ENCODE data around the gene MSANTD2. TPM values are rescaled to one million over a fixed set of nuclear protein-coding genes. Genes with fewer than 3 reads are reported as not detected.

Gene MSANTD2
- total RNA-seq, 1 experiment from 2014 or later, result 8.2 TPM

GRCh38 chr11:124829986-124830385 lies 29.8 kb upstream of the MSANTD2 start:
- peak; percentile 41 for DNase-seq
- no peaks in the 10 kb centered on the region for H3K27me3 ChIP-seq
- no peak overlapping the region for H3K4me3 ChIP-seq
- H3K36me3 ChIP-seq, result no peaks in the 10 kb centered on the region
- no peaks in the 10 kb centered on the region for H3K9me3 ChIP-seq

DNA sequence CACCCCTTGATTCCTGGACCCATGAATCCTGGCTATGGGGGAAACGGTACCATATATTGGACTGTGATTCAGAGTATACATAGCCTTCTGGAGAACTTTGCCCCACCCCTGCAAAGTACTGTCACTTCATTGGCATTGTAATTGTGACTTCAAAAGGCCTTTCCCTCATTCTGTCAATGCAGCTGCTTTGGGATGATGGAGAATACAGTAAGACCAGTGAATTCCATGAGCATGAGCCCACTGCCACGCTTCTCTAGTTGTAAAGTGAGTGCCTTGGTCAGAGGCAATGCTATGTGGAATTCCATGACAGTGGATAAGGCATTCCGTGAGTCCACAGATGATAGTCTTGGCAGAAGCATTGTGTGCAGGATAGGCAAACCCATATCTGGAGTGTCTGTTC lies 25.7 kb upstream of the MSANTD2 start:
- Histone ChIP-seq H3K36me3 (no peaks in the 10 kb centered on the region), H3K27me3 (no peaks in the 10 kb centered on the region), H3K9me3 (no peaks in the 10 kb centered on the region), H3K4me3 (no peak overlapping the region)
- no peak for DNase-seq

DNA sequence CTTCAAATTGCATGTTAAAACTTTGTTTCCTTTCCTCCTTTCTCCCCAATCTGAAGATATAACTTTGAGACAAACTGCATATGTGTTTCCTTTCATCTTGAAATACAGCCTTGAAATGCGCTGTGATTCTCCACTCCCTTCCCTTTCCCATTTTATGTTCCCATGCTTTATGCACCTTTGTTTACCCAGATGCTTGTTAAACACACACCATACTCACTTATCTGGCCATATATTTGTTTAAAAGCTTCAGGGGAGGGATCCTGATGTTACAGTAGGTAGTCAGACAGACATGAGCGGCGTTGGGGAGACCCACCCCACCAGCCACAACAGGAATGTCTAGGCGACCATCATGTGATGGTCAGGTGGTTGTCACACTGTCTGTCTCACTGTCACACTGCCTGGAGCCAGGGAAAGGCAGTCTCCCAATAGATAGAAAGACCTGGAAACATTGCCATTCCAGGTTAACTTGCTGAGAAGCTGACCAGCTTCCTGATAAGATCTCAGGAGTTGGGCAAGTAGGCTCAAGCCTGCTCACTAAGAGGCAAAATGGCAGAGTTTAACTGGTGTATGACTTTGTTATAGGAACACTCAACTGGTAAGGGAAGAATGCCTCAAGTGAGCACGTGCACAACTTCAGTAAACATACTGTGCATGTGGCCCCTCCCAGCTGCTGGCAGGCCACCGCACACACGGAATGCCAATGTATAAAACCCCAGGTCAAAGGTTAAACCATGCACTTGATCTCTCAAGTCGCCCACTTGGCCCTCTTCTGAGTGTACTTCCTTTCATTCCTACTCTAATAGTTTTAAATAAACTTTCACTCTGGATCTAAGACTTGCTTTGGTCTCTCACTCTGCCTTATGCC lies 23.5 kb upstream of the MSANTD2 start:
- H3K4me3 ChIP-seq, result no peak overlapping the region
- H3K27me3 ChIP-seq, result no peaks in the 10 kb centered on the region
- peak; percentile 35 for DNase-seq
- H3K9me3 ChIP-seq, result no peaks in the 10 kb centered on the region
- no peaks in the 10 kb centered on the region for H3K36me3 ChIP-seq

DNA sequence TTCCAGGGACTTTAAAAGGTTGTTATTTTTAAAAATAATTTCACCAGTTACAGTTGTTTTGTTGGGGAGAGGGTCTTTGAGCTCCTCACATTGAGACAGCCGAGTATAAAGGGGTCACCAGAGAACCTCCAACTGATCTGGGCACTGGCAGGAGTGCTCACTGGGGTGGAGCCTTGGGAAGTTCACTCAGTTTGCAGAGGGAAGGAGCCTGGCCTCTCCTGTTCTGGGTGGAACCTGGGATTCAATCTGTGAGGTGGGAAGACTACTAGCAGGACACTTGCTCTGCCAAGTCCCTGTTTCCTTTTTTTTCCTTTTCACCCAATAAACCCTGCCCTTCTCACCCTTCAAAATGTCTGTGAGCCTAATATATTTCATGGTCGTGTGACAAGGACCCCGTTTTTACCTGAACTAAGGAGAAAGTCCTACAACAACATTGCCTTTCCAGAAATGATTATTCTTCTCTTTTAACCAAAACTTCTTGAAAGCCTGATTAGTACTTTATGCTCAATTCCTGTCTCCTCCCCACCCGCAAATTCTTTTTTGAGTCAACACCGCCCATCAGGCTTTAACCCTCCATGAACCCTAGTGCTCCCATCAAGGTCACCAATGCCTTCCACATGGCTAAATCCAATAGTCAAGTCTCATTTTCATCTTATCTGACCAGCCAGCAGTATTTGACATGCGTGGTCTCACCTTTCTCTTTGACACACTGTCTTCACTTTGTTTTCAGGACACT lies 22.0 kb upstream of the MSANTD2 start:
- no peak overlapping the region for H3K4me3 ChIP-seq
- H3K9me3 ChIP-seq, result no peaks in the 10 kb centered on the region
- no peak for DNase-seq
- no peaks in the 10 kb centered on the region for H3K27me3 ChIP-seq
- H3K36me3 ChIP-seq, result no peaks in the 10 kb centered on the region

GRCh38 chr11:124817036-124817435 lies 16.8 kb upstream of the MSANTD2 start:
- no peak for DNase-seq
- no peak overlapping the region for H3K4me3 ChIP-seq
- no peaks in the 10 kb centered on the region for H3K9me3 ChIP-seq
- H3K36me3 ChIP-seq, result no peaks in the 10 kb centered on the region
- no peaks in the 10 kb centered on the region for H3K27me3 ChIP-seq

- Histone ChIP-seq H3K4me3 (no peak overlapping the region), H3K9me3 (no peaks in the 10 kb centered on the region), H3K36me3 (no peaks in the 10 kb centered on the region), H3K27me3 (no peaks in the 10 kb centered on the region)
- DNase-seq, result no peak
Measured at GRCh38 chr11:124814739-124815138, 14.5 kb upstream of the MSANTD2 start.

GRCh38 chr11:124812876-124813275 lies 12.7 kb upstream of the MSANTD2 start:
- H3K36me3 ChIP-seq, result no peaks in the 10 kb centered on the region
- no peak for DNase-seq
- H3K27me3 ChIP-seq, result no peaks in the 10 kb centered on the region
- no peak overlapping the region for H3K4me3 ChIP-seq
- no peaks in the 10 kb centered on the region for H3K9me3 ChIP-seq

DNA sequence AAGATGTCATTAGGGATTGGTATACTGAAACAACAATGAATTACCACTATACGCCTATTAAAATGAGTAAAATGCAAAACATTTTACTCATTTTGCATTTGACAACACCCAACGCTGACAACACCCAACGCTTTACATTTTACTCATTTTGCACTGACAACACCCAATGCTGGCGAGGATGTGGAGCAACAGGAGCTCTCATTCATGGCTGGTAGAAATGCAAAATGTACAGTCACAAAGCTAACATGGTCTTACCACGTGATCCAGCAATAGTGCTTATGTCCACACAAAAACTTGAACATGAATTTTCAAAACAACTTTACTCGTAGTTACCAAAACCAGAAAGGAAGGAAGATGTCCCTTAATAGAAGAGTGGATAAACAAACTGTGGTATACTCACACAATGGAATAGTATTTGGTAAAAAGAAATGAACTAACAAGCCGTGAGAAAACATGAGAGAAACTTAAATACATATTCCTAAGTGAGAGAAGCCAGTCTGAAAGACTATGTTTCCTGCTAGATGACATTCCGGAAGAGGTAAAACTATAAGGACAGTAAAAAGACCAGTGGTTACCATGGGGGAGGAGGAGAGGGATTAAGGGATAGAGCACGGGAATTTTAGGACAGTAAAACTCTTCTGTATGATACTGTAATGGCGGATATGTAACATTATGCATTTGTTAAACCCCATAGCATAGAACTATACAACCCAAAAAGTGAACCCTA lies 11.4 kb upstream of the MSANTD2 start:
- no peak for DNase-seq
- Histone ChIP-seq H3K9me3 (no peaks in the 10 kb centered on the region), H3K4me3 (no peak overlapping the region), H3K36me3 (no peaks in the 10 kb centered on the region), H3K27me3 (no peaks in the 10 kb centered on the region)

DNA sequence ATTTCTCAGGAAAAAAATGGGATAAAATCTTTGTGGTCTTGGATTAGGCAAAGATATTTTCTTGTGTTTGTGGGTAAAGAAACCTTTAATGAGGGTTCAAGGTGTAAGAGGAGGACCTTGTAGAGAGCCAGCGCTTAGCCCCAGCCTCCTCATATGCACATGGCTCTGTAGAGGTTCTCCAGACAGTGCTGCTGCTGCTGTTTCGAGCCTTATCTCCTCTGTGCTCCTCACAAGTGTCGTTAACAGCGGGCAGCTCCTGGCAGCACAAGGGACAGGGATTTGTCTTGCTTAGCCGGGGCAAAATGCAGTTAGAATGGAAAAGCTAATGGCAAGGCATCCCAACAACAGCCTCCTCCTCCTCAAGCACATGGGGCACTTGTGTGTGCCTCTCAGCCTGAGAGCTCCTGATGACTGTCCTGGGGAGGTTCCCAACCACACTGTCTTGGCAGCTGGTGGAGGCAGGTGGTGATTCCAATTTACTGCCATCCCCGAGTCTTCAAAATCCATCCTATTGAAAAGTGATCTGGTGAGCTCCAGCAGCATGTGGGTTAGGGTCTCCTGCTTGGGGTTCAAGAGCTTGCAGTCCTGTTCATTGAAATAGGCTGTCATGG lies 7.6 kb upstream of the MSANTD2 start:
- H3K27me3 ChIP-seq, result no peaks in the 10 kb centered on the region
- no peaks in the 10 kb centered on the region for H3K9me3 ChIP-seq
- no peak for DNase-seq
- H3K4me3 ChIP-seq, result no peak overlapping the region
- H3K36me3 ChIP-seq, result no peaks in the 10 kb centered on the region

GRCh38 chr11:124807201-124807600 lies 7.0 kb upstream of the MSANTD2 start:
- DNase-seq, result no peak
- Histone ChIP-seq H3K4me3 (no peak overlapping the region), H3K9me3 (no peaks in the 10 kb centered on the region), H3K36me3 (no peaks in the 10 kb centered on the region), H3K27me3 (no peaks in the 10 kb centered on the region)

GRCh38 chr11:124804884-124805283 lies 4.7 kb upstream of the MSANTD2 start:
- H3K9me3 ChIP-seq, result no peaks in the 10 kb centered on the region
- no peaks in the 10 kb centered on the region for H3K36me3 ChIP-seq
- no peak overlapping the region for H3K4me3 ChIP-seq
- no peaks in the 10 kb centered on the region for H3K27me3 ChIP-seq
- DNase-seq, result no peak

GRCh38 chr11:124801636-124802312 lies 1.6 kb upstream of the MSANTD2 start:
- H3K36me3 ChIP-seq, result no peaks in the 10 kb centered on the region
- no peak overlapping the region for H3K4me3 ChIP-seq
- H3K27me3 ChIP-seq, result no peaks in the 10 kb centered on the region
- DNase-seq, result no peak
- H3K9me3 ChIP-seq, result no peaks in the 10 kb centered on the region

- no peak for DNase-seq
- H3K9me3 ChIP-seq, result no peaks in the 10 kb centered on the region
- H3K4me3 ChIP-seq, result peak overlapping the region; percentile 95
- no peaks in the 10 kb centered on the region for H3K36me3 ChIP-seq
- H3K27me3 ChIP-seq, result no peaks in the 10 kb centered on the region
Measured at GRCh38 chr11:124801014-124801413, 808 bp upstream of the MSANTD2 start.

DNA sequence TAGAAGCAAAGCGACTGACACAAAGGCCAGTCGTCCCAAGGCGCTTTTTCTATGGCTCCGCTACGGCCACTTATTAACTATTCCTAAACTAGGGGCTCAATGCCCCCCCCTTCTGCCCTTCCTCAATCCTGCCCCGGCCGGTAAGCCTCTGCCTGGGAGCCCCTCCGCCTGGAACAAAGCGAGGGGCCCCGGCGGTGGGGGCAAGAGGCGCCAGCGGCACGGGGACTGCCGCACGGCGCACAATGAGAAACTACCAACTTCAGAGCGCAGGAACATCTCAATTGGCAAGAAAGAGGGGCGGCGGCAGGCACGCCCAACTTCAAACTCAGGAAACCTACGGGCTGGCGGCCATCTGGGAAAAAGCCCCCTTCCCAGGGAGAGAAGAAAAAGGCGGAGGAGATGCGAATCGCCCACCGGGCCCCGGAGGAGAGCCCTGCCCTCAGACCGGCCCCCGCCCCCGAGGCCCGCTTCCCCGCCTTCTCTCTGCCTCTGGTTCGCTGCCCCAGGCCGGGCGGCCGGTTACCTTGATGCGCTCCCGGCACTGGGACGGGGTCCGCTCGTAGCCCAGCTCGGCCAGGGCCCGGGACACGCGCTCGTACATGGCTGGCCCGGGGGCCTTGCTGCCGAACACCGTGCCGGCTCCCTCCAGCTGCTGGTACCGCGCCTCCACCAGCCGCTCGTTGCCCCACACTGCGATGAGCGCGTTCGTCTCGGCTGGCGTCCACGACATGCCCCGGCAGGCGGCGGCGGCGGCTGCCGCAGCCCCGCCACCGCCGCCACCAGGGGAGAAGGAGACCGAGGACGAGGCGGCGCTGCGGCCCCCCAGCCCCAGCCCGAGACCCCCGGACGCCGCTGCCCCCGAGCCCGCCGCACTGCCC lies 619 bp downstream of the MSANTD2 start:
- peak; percentile 44 for DNase-seq
- H3K4me3 ChIP-seq, result peak overlapping the region; percentile 95
- no peaks in the 10 kb centered on the region for H3K36me3 ChIP-seq
- no peaks in the 10 kb centered on the region for H3K9me3 ChIP-seq
- no peaks in the 10 kb centered on the region for H3K27me3 ChIP-seq

GRCh38 chr11:124798991-124799347 lies 1.2 kb downstream of the MSANTD2 start:
- Histone ChIP-seq H3K4me3 (peak overlapping the region; percentile 95), H3K36me3 (no peaks in the 10 kb centered on the region), H3K9me3 (no peaks in the 10 kb centered on the region), H3K27me3 (no peaks in the 10 kb centered on the region)
- peak; percentile 66 for DNase-seq

GRCh38 chr11:124796312-124796711 lies 3.9 kb downstream of the MSANTD2 start:
- no peak for DNase-seq
- no peaks in the 10 kb centered on the region for H3K9me3 ChIP-seq
- H3K4me3 ChIP-seq, result no peak overlapping the region
- no peaks in the 10 kb centered on the region for H3K27me3 ChIP-seq
- no peaks in the 10 kb centered on the region for H3K36me3 ChIP-seq

Data from MG63 (cell line).